Activated B cell treated with CpG ODN at 0.5 μM for 24 hours (primary cell): ENCODE results near the gene MYO10. TPM values are rescaled to one million over a fixed set of nuclear protein-coding genes. Genes with fewer than 3 reads are reported as not detected.

Source experiments
- ATAC-seq: fragments of 200-7000 bp; cut with Tn5 transposase; one replicate; pipeline ENCODE4 v1.10.0; 2021; ENCODE audit warnings: low read depth, mild to moderate bottlenecking, moderate library complexity
- CTCF ChIA-PET: fragments of 350-600 bp; sonication (Branson Sonifier 250); formaldehyde crosslinking; loops from one replicate; lab custom pipeline; 2021; ENCODE audit warnings: antibody characterized with exemption; lab: Charles Lee
- POLR2A ChIA-PET: fragments of 350-600 bp; sonication (Branson Sonifier 250); formaldehyde crosslinking; loops from one replicate; lab custom pipeline; 2021; ENCODE audit warnings: antibody characterized with exemption; lab: Charles Lee
- DNase-seq: peaks from one replicate; pipeline ENCODE4 v3.0.0; 2022
- H3K27ac Mint-ChIP-seq: one replicate; pipeline ENCODE4 v1.8.0; 2020; ENCODE audit warnings: mixed read lengths
- H3K27me3 Mint-ChIP-seq: one replicate; pipeline ENCODE4 v1.8.0; 2021; ENCODE audit warnings: mixed read lengths
- H3K36me3 Mint-ChIP-seq: one replicate; pipeline ENCODE4 v1.8.0; 2021; ENCODE audit warnings: low read depth, mixed read lengths
- H3K4me1 Mint-ChIP-seq: one replicate; pipeline ENCODE4 v1.8.0; 2021; ENCODE audit warnings: mixed read lengths
- H3K4me3 Mint-ChIP-seq: one replicate; pipeline ENCODE4 v1.8.0; 2020; ENCODE audit warnings: mild to moderate bottlenecking, mixed read lengths
- H3K9me3 Mint-ChIP-seq: one replicate; pipeline ENCODE4 v1.8.0; 2020; ENCODE audit warnings: mixed read lengths
- intact Hi-C: fragments of 100-400 bp; cut with micrococcal nuclease; formaldehyde crosslinking; loops from one replicate; pipeline ENCODE4 v1.15.1; 2024
- total RNA-seq: library from RNA; stranded (reverse); gene quantifications from 2 replicates; pipeline ENCODE4 v1.2.3, GENCODE V29; 2022
- TF ChIP-seq, protein P1 (sequence below): fragments of 200-600 bp; IDR thresholded peaks from one replicate; pipeline ENCODE4 v1.8.0; 2022; ENCODE audit warnings: antibody characterized with exemption, mild to moderate bottlenecking

MYO10 gene
- total RNA-seq, 1 donor from 2014 or later = 0.13 TPM

DNA sequence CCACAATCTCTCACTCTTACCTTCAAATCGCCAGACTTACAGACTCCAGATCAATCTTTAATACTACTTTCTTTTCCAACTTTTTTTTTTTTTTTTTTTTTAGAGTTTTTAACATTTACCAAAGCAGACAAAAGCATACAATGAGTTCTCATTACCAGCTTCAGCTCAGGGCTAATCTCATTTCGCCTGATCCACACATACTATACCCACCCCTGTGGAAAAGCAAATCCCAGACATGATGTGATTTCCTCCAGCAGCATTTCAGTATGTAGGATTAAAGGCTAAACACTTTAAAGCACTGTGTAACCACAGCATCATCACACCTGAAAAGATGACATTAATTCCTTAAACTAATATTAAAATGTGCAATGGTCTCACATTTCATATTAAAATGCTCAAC is 180.4 kb downstream of the MYO10 start:
- ChIA-PET POLR2A (interaction anchor here (0.6 kb wide), 1 partner anchor 83 kb away, joined by 4 read pairs; no protein-coding TSS in a partner anchor), CTCF (no interaction called here)
- DNase-seq (no peak), ATAC-seq (no peak)
- H3K36me3 Mint-ChIP-seq = no peaks in the 10 kb centered on the region
- H3K9me3 Mint-ChIP-seq = no peaks in the 10 kb centered on the region
- H3K4me1 Mint-ChIP-seq = peaks cover 3% of the 10 kb centered on the region
- no peak overlapping the region for H3K4me3 Mint-ChIP-seq
- H3K27ac Mint-ChIP-seq = no peak overlapping the region
- TF ChIP-seq, protein P1, sequence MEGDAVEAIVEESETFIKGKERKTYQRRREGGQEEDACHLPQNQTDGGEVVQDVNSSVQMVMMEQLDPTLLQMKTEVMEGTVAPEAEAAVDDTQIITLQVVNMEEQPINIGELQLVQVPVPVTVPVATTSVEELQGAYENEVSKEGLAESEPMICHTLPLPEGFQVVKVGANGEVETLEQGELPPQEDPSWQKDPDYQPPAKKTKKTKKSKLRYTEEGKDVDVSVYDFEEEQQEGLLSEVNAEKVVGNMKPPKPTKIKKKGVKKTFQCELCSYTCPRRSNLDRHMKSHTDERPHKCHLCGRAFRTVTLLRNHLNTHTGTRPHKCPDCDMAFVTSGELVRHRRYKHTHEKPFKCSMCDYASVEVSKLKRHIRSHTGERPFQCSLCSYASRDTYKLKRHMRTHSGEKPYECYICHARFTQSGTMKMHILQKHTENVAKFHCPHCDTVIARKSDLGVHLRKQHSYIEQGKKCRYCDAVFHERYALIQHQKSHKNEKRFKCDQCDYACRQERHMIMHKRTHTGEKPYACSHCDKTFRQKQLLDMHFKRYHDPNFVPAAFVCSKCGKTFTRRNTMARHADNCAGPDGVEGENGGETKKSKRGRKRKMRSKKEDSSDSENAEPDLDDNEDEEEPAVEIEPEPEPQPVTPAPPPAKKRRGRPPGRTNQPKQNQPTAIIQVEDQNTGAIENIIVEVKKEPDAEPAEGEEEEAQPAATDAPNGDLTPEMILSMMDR = no peak
- intact Hi-C loops = no loop called here
- H3K27me3 Mint-ChIP-seq = no peaks in the 10 kb centered on the region

GRCh38 chr5:16754601-16755000 is 181.5 kb downstream of the MYO10 start:
- intact Hi-C loops = no loop called here
- Mint-ChIP-seq H3K4me3 (no peak overlapping the region), H3K9me3 (no peaks in the 10 kb centered on the region), H3K27me3 (no peaks in the 10 kb centered on the region), H3K4me1 (peaks cover 3% of the 10 kb centered on the region), H3K27ac (no peak overlapping the region), H3K36me3 (no peaks in the 10 kb centered on the region)
- CTCF ChIA-PET = no interaction called here
- no peak for ATAC-seq
- POLR2A ChIA-PET = no interaction called here
- TF ChIP-seq, protein P1 = no peak
- no peak for DNase-seq

GRCh38 chr5:16754086-16754485 is 182.0 kb downstream of the MYO10 start:
- Mint-ChIP-seq H3K9me3 (no peaks in the 10 kb centered on the region), H3K27me3 (no peaks in the 10 kb centered on the region), H3K4me1 (no peaks in the 10 kb centered on the region), H3K27ac (no peak overlapping the region), H3K4me3 (no peak overlapping the region), H3K36me3 (no peaks in the 10 kb centered on the region)
- ChIA-PET CTCF (no interaction called here), POLR2A (no interaction called here)
- intact Hi-C loops = no loop called here
- TF ChIP-seq, protein P1 = no peak
- ATAC-seq = no peak
- no peak for DNase-seq

DNA sequence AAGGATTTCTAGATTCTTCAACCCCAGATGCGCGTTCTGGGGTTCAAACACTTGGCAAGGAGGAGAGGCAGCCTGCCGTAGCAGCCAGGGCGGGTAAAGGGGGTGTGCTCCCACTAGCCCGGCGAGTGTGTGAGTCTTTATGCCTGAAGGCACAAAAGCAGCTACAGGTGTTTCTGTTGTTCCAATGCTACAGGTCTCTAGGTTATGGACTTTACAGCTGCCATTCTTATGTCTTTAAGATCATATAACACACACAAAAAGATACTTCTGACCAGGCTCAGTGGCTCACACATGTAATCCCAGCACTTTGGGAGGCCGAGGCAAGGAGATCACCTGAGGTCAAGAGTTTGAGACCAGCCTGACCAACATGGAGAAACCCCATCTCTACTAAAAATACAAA is 185.6 kb downstream of the MYO10 start:
- Mint-ChIP-seq H3K27me3 (no peaks in the 10 kb centered on the region), H3K27ac (no peak overlapping the region), H3K36me3 (no peaks in the 10 kb centered on the region), H3K9me3 (no peaks in the 10 kb centered on the region), H3K4me1 (no peaks in the 10 kb centered on the region), H3K4me3 (no peak overlapping the region)
- ATAC-seq = no peak
- ChIA-PET POLR2A (no interaction called here), CTCF (no interaction called here)
- intact Hi-C loops = no loop called here
- DNase-seq = no peak
- TF ChIP-seq, protein P1 = no peak

- H3K9me3 Mint-ChIP-seq = no peaks in the 10 kb centered on the region
- intact Hi-C loops = no loop called here
- H3K4me3 Mint-ChIP-seq = no peak overlapping the region
- H3K27ac Mint-ChIP-seq = no peak overlapping the region
- H3K4me1 Mint-ChIP-seq = no peaks in the 10 kb centered on the region
- H3K36me3 Mint-ChIP-seq = no peaks in the 10 kb centered on the region
- POLR2A ChIA-PET = no interaction called here
- DNase-seq (no peak), ATAC-seq (no peak)
- no peaks in the 10 kb centered on the region for H3K27me3 Mint-ChIP-seq
- TF ChIP-seq, protein P1 = no peak
- CTCF ChIA-PET = no interaction called here
Measured at GRCh38 chr5:16749626-16750025, 186.5 kb downstream of the MYO10 start.
